K562 (cell line): ENCODE data around the gene CBS. TPM values are rescaled to one million over a fixed set of nuclear protein-coding genes. Genes with fewer than 3 reads are reported as not detected.

Experiments used
- ATAC-seq: fragments of 200-7000 bp; cut with Tn5 transposase; 3 replicates; pipeline ENCODE4 v1.9.1; 2020; ENCODE audit warnings: moderate library complexity
- BruUV-seq: library from RNA; stranded (reverse); fragments of 400-500 nt; replicated peaks from 2 replicates; lab custom pipeline; 2021; lab: Mats Ljungman, UMichigan
- CTCF ChIA-PET: fragments of 300-600 bp; formaldehyde crosslinking; extraction: SDS; loops from one replicate; lab custom pipeline; 2021; ENCODE audit warnings: low intra/inter-chr PET ratio; lab: Yijun Ruan, JAX
- POLR2A ChIA-PET: fragments of 300-600, 350-650 bp; sonication (Branson Sonifier 250); formaldehyde crosslinking; extraction: SDS; loops from one replicate; lab custom pipeline; 2021; ENCODE audit warnings: antibody characterized with exemption, inconsistent platforms; lab: Yijun Ruan, JAX
- DNase-seq, 4 experiments: peaks; one replicate each; pipeline versions ENCODE4 v3.0.0 to v3.0.0-alpha.2; 2011 to 2018; ENCODE audit warnings: low spot score in 3 of 4, mixed read lengths in 3 of 4; ENCODE audit errors: extremely low read depth in 1 of 4
- FAIRE-seq: peaks from 2 replicates; lab custom pipeline; 2011; peaks lifted over from hg19 to GRCh38; lab: Jason Lieb, UNC
- H2AFZ ChIP-seq: 2 replicates; pipeline ENCODE4 v1.6.0; 2011; ENCODE audit warnings: low read depth, low read length, control low read depth, inconsistent platforms
- H3K27ac ChIP-seq: fragments of 200-600 bp; 3 replicates; pipeline ENCODE4 v1.8.0; 2011; ENCODE audit warnings: low read depth, mild to moderate bottlenecking, control low read depth, inconsistent platforms, low read length, moderate library complexity, mixed read lengths; ENCODE audit errors: extremely low read depth
- H3K27me3 ChIP-seq, 2 experiments: fragments of 300-600 bp in 1 of 2; 2 replicates in 1 of 2; 3 replicates in 1 of 2; pipeline versions ENCODE4 v1.6.0 to v1.8.0; 2011; ENCODE audit warnings: inconsistent platforms in 2 of 2, low read length in 2 of 2, mild to moderate bottlenecking in 1 of 2, mixed read lengths in 1 of 2, moderate library complexity in 1 of 2; ENCODE audit not compliant: control insufficient read depth in 2 of 2, insufficient read depth in 2 of 2
- H3K36me3 ChIP-seq: fragments of 300-600 bp; 3 replicates; pipeline ENCODE4 v1.8.0; 2011; ENCODE audit warnings: mild to moderate bottlenecking, low read length, inconsistent platforms; ENCODE audit not compliant: control insufficient read depth, insufficient read depth
- H3K4me1 ChIP-seq, 2 experiments: fragments of 200-600 bp in 1 of 2; replicated peaks in 1 of 2; 2 replicates in 1 of 2; 3 replicates in 1 of 2; pipeline versions ENCODE4 v1.5.1 to v1.8.0; 2011; ENCODE audit warnings: inconsistent platforms in 2 of 2, low read length in 2 of 2, mild to moderate bottlenecking in 1 of 2, mixed read lengths in 1 of 2, moderate library complexity in 1 of 2; ENCODE audit not compliant: control insufficient read depth in 2 of 2, insufficient read depth in 2 of 2
- H3K4me2 ChIP-seq: 2 replicates; pipeline ENCODE4 v1.6.1; 2011; ENCODE audit warnings: low read length, control low read depth, inconsistent platforms, mixed read lengths; ENCODE audit not compliant: insufficient read depth
- H3K4me3 ChIP-seq: fragments of 200-600 bp; sonication (generic), shearing (Covaris generic); 2 replicates; pipeline ENCODE4 v1.5.1; 2016; ENCODE audit warnings: control low read depth, inconsistent platforms
- H3K79me2 ChIP-seq: fragments of 200-600 bp; 3 replicates; pipeline ENCODE4 v1.8.0; 2011; ENCODE audit warnings: low read length, inconsistent platforms; ENCODE audit not compliant: control insufficient read depth, insufficient read depth
- H3K9ac ChIP-seq, 2 experiments: 2 replicates each; pipeline versions ENCODE4 v1.6.0 to v1.6.1; 2011; ENCODE audit warnings: low read depth in 2 of 2, low read length in 2 of 2, control low read depth in 1 of 2, inconsistent platforms in 1 of 2, mild to moderate bottlenecking in 1 of 2, mixed read lengths in 1 of 2; ENCODE audit not compliant: insufficient read depth in 1 of 2
- H3K9me1 ChIP-seq: one replicate; pipeline ENCODE4 v1.6.0; 2011; ENCODE audit warnings: inconsistent platforms, mild to moderate bottlenecking, low read length, moderate library complexity; ENCODE audit not compliant: control insufficient read depth, insufficient read depth
- H3K9me3 ChIP-seq: replicated peaks from 2 replicates; pipeline ENCODE4 v1.5.1; 2011; ENCODE audit warnings: low read depth, low read length, inconsistent platforms; ENCODE audit not compliant: control insufficient read depth, insufficient read depth
- H4K20me1 ChIP-seq: replicated peaks from 2 replicates; pipeline ENCODE4 v1.6.1; 2011; ENCODE audit warnings: low read length, inconsistent platforms, mixed read lengths; ENCODE audit not compliant: control insufficient read depth, insufficient read depth
- CBX1 ChIP-seq: sonication (generic); IDR thresholded peaks from 2 replicates; pipeline ENCODE4 v1.6.1; 2016; ENCODE audit warnings: antibody characterized with exemption, low read depth, mild to moderate bottlenecking
- EZH2 ChIP-seq: IDR thresholded peaks from 2 replicates; pipeline ENCODE4 v1.6.1; 2012; ENCODE audit warnings: low read depth, mild to moderate bottlenecking, inconsistent platforms, low read length, borderline replicate concordance
- HDAC6 ChIP-seq: IDR thresholded peaks from 2 replicates; pipeline ENCODE4 v1.6.1; 2012; ENCODE audit warnings: low read depth, mild to moderate bottlenecking, control low read depth, inconsistent platforms, low read length, moderate library complexity
- HOMEZ ChIP-seq: fragments of 250-450 bp; sonication (Bioruptor Pico); IDR thresholded peaks from 2 replicates; pipeline ENCODE4 v1.4.0; 2020; ENCODE audit warnings: mild to moderate bottlenecking, moderate library complexity
- ID3 ChIP-seq, 2 experiments: fragments of 250-450 bp in 1 of 2; fragments of 450-650 bp in 1 of 2; sonication (Bioruptor Pico) in 1 of 2; IDR thresholded peaks; 2 replicates each; pipeline versions ENCODE4 v1.6.1 to v1.8.0; 2016 to 2021; ENCODE audit warnings: mild to moderate bottlenecking in 2 of 2, moderate library complexity in 2 of 2, missing compliant biosample characterization in 1 of 2, missing genetic modification characterization in 1 of 2
- MBD1 ChIP-seq: fragments of 250-450 bp; sonication (Bioruptor Pico); IDR thresholded peaks from 2 replicates; pipeline ENCODE4 v1.8.0; 2022; ENCODE audit warnings: inconsistent platforms
- NR2C2 ChIP-seq, 2 experiments: fragments of 200-800 bp in 1 of 2; sonication (Bioruptor generic) in 1 of 2; sonication (generic) in 1 of 2; formaldehyde crosslinking in 1 of 2; IDR thresholded peaks; 2 replicates each; pipeline versions ENCODE4 v1.6.1 to v1.8.0; 2016 to 2022; ENCODE audit warnings: mild to moderate bottlenecking in 1 of 2, missing compliant biosample characterization in 1 of 2, missing genetic modification characterization in 1 of 2, missing genetic modification reagents in 1 of 2
- POLR2A ChIP-seq: fragments of 450-650 bp; conservative IDR thresholded peaks from 2 replicates; pipeline ENCODE4 v1.6.1; 2016
- RBM39 ChIP-seq: fragments of 200-400 bp; formaldehyde crosslinking; optimal IDR thresholded peaks from 2 replicates; pipeline ENCODE3; 2018; ENCODE audit warnings: low read depth, low read length
- RHOXF2B ChIP-seq: fragments of 250-450 bp; sonication (Bioruptor Pico); conservative IDR thresholded peaks from 2 replicates; pipeline ENCODE4 v1.5.1; 2021
- SMARCA4 ChIP-seq: fragments of 450-650 bp; IDR thresholded peaks from 2 replicates; pipeline ENCODE4 v1.6.1; 2016
- SMARCE1 ChIP-seq: fragments of 450-650 bp; IDR thresholded peaks from 2 replicates; pipeline ENCODE4 v1.7.1; 2016; ENCODE audit warnings: mild to moderate bottlenecking
- ZNF57 ChIP-seq: fragments of 450-650 bp; formaldehyde crosslinking; IDR thresholded peaks from 2 replicates; pipeline ENCODE4 v1.4.0; 2020; ENCODE audit warnings: mild to moderate bottlenecking, moderate library complexity
- WGBS: fragments of 100-300 bp; shearing (Covaris generic); methylation state at CpG from one replicate; pipeline ENCODE4 v1.1.6; 2016; ENCODE audit warnings: low coverage, mixed read lengths; ENCODE audit not compliant: insufficient coverage; ENCODE audit errors: missing lambda C conversion rate; 5-methylcytosine and 5-hydroxymethylcytosine counted together
- in situ Hi-C: fragments of 300-500 bp; cut with MboI; formaldehyde crosslinking; loops from 4 replicates; pipeline ENCODE4 v1.15.0; 2018; ENCODE audit warnings: inconsistent platforms, mixed read lengths
- intact Hi-C: fragments of 100-400 bp; cut with micrococcal nuclease; formaldehyde crosslinking; loops from 2 replicates; pipeline ENCODE4 v1.14.2; 2022
- polyA plus RNA-seq, 8 experiments: library from polyadenylated mRNA; depleted of rRNA in 4 of 8; stranded (reverse) in 5 of 8; unstranded in 3 of 8; fragments of >200 nt; fragmentation: Nextera tagmentation in 2 of 8; fragmentation: Illumina TruSeq in 1 of 8; extraction: Ambion mirVana in 2 of 8; extraction: Trizol in 1 of 8; gene quantifications; 2 replicates each; pipeline versions ENCODE4 v1.2.1 to v1.2.3, GENCODE V29; 2011 to 2014; ENCODE audit warnings: inconsistent platforms in 1 of 8, missing spikeins in 1 of 8
- total RNA-seq, 7 experiments: library from RNA; depleted of rRNA in 6 of 7; stranded (reverse); fragments of >200 nt in 6 of 7; fragmentation: Illumina TruSeq in 2 of 7; extraction: Trizol in 2 of 7; gene quantifications; 2 replicates each; pipeline versions ENCODE4 v1.2.1 to v1.2.3, GENCODE V29; 2011 to 2021; ENCODE audit warnings: low replicate concordance in 1 of 7

CBS gene
- total and polyA plus RNA-seq, 9 of the 15 experiments (the other 6 are each of a cell fraction or from before 2014, with no cell fraction given), result 4.6 to 472 (median 152) TPM

- H3K9me3 ChIP-seq, result no peaks in the 10 kb centered on the region
- 76% methylated on average over 10 of the region's 10 CpGs for WGBS
- no peak overlapping the region; a peak in 1 of 4 replicates for H3K9ac ChIP-seq
- H3K9me1 ChIP-seq, result no peaks in the 10 kb centered on the region
- in situ Hi-C loops, result no loop called here
- H3K4me3 ChIP-seq, result no peak overlapping the region
- no peaks in the 10 kb centered on the region for H3K4me1 ChIP-seq
- FAIRE-seq (no peak), ATAC-seq (no peak), DNase-seq (no peak)
- H3K27ac ChIP-seq, result no peak overlapping the region
- intact Hi-C loops, result no loop called here
- H4K20me1 ChIP-seq, result no peaks in the 10 kb centered on the region
- ChIA-PET POLR2A (no interaction called here), CTCF (no interaction called here)
- no peak overlapping the region for H3K4me2 ChIP-seq
- TF ChIP-seq HOMEZ (no peak), ID3 (CRISPR knock-in tag; IDR thresholded peaks at IDR 0.05) (no peak), ID3 (tag; IDR thresholded peaks at IDR 0.05) (no peak), SMARCA4 (no peak), EZH2 (no peak), ZNF57 (CRISPR knock-in tag) (no peak), RHOXF2B (CRISPR knock-in tag) (no peak), NR2C2 (CRISPR knock-in tag; IDR thresholded peaks at IDR 0.05) (no peak), NR2C2 (tag; IDR thresholded peaks at IDR 0.05) (no peak), SMARCE1 (no peak), RBM39 (no peak), MBD1 (no peak), HDAC6 (no peak), POLR2A (no peak), CBX1 (no peak)
- no peak overlapping the region for H2AFZ ChIP-seq
- H3K79me2 ChIP-seq, result no peaks in the 10 kb centered on the region
- peaks cover 47% of the 10 kb centered on the region; the same call in 2 of the 3 replicates for H3K36me3 ChIP-seq
- no peaks in the 10 kb centered on the region for H3K27me3 ChIP-seq
- BruUV-seq, result no TSS peak
Measured at GRCh38 chr21:43021191-43021590, 54.4 kb downstream of the CBS start.
